ENCODE measurements around the gene F10. TPM values are rescaled to one million over a fixed set of nuclear protein-coding genes. Genes with fewer than 3 reads are reported as not detected.

The F10 gene
- total and polyA plus RNA-seq, 4 donors, result 85.3 to 199 (median 117) TPM

DNA sequence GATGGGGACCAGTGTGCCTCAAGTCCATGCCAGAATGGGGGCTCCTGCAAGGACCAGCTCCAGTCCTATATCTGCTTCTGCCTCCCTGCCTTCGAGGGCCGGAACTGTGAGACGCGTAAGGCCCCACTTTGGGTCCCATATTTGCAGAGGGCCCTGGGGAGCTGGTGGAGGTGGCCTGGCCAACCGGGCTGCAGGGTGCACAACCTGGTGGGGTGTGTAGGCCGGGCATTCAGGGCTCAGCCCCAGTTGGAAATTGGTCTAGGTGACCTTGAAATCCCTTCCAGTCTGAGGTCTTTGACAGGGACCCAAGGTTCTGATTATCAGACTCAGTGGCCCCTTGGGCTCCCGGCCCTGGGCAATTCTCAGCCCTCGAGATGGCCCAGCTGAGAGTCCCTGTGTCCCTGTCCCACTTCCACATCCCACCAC, 8.7 kb upstream of the F10 start:
- TF ChIP-seq FOXA2 (IDR thresholded peaks at IDR 0.05) (no peak), GABPA (IDR thresholded peaks at IDR 0.05 in 1 of 2, conservative IDR thresholded peaks at IDR 0.05 in 1 of 2) (no peak), MAX (IDR thresholded peaks at IDR 0.05) (no peak)
- peaks cover 0 to 8% (median 6%) of the 10 kb centered on the region in 4 donors for H3K36me3 ChIP-seq (ENCODE audit: control insufficient read depth in 4 of 4, insufficient read depth in 3 of 4, low read depth in 1 of 4, low read length in 3 of 4)
- 97% methylated on average over 8 of the region's 8 CpGs for WGBS
- H3K4me3 ChIP-seq (ENCODE audit: low read depth in 1 of 3, low read length in 3 of 3), result no peak overlapping the region
- H3K9me3 ChIP-seq (ENCODE audit: control insufficient read depth in 4 of 4, low read length in 3 of 4), result no peaks in the 10 kb centered on the region
- peaks cover 2 to 10% (median 4%) of the 10 kb centered on the region in 4 donors for H3K4me1 ChIP-seq (ENCODE audit: control insufficient read depth in 4 of 4, insufficient read depth in 4 of 4, low read length in 3 of 4)
- no peak overlapping the region for H3K27ac ChIP-seq (ENCODE audit: low read depth in 1 of 2, low read length in 2 of 2)
- H3K9ac ChIP-seq (ENCODE audit: low read depth in 1 of 2, low read length in 2 of 2), result no peak overlapping the region
- no peak for DNase-seq (ENCODE audit: low spot score)
- no peaks in the 10 kb centered on the region for H3K27me3 ChIP-seq (ENCODE audit: control insufficient read depth in 4 of 4, insufficient read depth in 4 of 4, low read length in 3 of 4)

GRCh38 chr13:113114511-113115362, 7.9 kb upstream of the F10 start:
- Histone ChIP-seq H3K4me1 (ENCODE audit: control insufficient read depth in 4 of 4, insufficient read depth in 4 of 4, low read length in 3 of 4) (peaks cover 2 to 10% (median 4%) of the 10 kb centered on the region in 4 donors), H3K9me3 (ENCODE audit: control insufficient read depth in 4 of 4, low read length in 3 of 4) (no peaks in the 10 kb centered on the region), H3K9ac (ENCODE audit: low read depth in 1 of 2, low read length in 2 of 2) (no peak overlapping the region), H3K27me3 (ENCODE audit: control insufficient read depth in 4 of 4, insufficient read depth in 4 of 4, low read length in 3 of 4) (no peaks in the 10 kb centered on the region), H3K27ac (ENCODE audit: low read depth in 1 of 2, low read length in 2 of 2) (no peak overlapping the region), H3K4me3 (ENCODE audit: low read depth in 1 of 3, low read length in 3 of 3) (no peak overlapping the region), H3K36me3 (ENCODE audit: control insufficient read depth in 4 of 4, insufficient read depth in 3 of 4, low read depth in 1 of 4, low read length in 3 of 4) (peaks cover 0 to 6% (median 6%) of the 10 kb centered on the region in 4 donors)
- no peak for DNase-seq (ENCODE audit: low spot score)
- TF ChIP-seq RAD21 (IDR thresholded peaks at IDR 0.05) (no peak), HNF4A (conservative IDR thresholded peaks at IDR 0.05) (no peak), MAX (IDR thresholded peaks at IDR 0.05) (no peak), GABPA (IDR thresholded peaks at IDR 0.05 in 1 of 2, conservative IDR thresholded peaks at IDR 0.05 in 1 of 2) (no peak), RXRA (IDR thresholded peaks at IDR 0.05) (no peak), NR2F2 (IDR thresholded peaks at IDR 0.05) (no peak), FOXA1 (IDR thresholded peaks at IDR 0.05) (no peak), SP1 (IDR thresholded peaks at IDR 0.05) (no peak), YY1 (IDR thresholded peaks at IDR 0.05) (no peak), REST (IDR thresholded peaks at IDR 0.05) (no peak), FOXA2 (IDR thresholded peaks at IDR 0.05) (no peak), JUND (IDR thresholded peaks at IDR 0.05) (no peak), TAF1 (conservative IDR thresholded peaks at IDR 0.05) (no peak)
- TF ChIP-seq, protein P1, sequence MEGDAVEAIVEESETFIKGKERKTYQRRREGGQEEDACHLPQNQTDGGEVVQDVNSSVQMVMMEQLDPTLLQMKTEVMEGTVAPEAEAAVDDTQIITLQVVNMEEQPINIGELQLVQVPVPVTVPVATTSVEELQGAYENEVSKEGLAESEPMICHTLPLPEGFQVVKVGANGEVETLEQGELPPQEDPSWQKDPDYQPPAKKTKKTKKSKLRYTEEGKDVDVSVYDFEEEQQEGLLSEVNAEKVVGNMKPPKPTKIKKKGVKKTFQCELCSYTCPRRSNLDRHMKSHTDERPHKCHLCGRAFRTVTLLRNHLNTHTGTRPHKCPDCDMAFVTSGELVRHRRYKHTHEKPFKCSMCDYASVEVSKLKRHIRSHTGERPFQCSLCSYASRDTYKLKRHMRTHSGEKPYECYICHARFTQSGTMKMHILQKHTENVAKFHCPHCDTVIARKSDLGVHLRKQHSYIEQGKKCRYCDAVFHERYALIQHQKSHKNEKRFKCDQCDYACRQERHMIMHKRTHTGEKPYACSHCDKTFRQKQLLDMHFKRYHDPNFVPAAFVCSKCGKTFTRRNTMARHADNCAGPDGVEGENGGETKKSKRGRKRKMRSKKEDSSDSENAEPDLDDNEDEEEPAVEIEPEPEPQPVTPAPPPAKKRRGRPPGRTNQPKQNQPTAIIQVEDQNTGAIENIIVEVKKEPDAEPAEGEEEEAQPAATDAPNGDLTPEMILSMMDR (IDR thresholded peaks at IDR 0.05; ENCODE audit: low read depth, low read length, missing input control), result no peak
- TF ChIP-seq, protein P2, sequence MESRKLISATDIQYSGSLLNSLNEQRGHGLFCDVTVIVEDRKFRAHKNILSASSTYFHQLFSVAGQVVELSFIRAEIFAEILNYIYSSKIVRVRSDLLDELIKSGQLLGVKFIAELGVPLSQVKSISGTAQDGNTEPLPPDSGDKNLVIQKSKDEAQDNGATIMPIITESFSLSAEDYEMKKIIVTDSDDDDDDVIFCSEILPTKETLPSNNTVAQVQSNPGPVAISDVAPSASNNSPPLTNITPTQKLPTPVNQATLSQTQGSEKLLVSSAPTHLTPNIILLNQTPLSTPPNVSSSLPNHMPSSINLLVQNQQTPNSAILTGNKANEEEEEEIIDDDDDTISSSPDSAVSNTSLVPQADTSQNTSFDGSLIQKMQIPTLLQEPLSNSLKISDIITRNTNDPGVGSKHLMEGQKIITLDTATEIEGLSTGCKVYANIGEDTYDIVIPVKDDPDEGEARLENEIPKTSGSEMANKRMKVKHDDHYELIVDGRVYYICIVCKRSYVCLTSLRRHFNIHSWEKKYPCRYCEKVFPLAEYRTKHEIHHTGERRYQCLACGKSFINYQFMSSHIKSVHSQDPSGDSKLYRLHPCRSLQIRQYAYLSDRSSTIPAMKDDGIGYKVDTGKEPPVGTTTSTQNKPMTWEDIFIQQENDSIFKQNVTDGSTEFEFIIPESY (IDR thresholded peaks at IDR 0.05), result no peak
- TF ChIP-seq, protein P3, sequence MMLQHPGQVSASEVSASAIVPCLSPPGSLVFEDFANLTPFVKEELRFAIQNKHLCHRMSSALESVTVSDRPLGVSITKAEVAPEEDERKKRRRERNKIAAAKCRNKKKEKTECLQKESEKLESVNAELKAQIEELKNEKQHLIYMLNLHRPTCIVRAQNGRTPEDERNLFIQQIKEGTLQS (IDR thresholded peaks at IDR 0.05), result no peak
- WGBS, result 95% methylated on average over 17 of the region's 17 CpGs
